Neural cell (in vitro differentiated cells): Measurements from ENCODE around the gene NDUFAF2.

Experiments
- CTCF ChIP-seq: fragments of 450-650 bp; IDR thresholded peaks from 2 replicates; pipeline ENCODE4 v1.5.1; 2014; ENCODE audit warnings: antibody characterized with exemption, mild to moderate bottlenecking, moderate library complexity; ENCODE audit not compliant: poor library complexity, severe bottlenecking
- EP300 ChIP-seq: fragments of 450-650 bp; conservative IDR thresholded peaks from 2 replicates; pipeline ENCODE4 v1.6.1; 2014; ENCODE audit warnings: antibody characterized with exemption, mild to moderate bottlenecking, moderate library complexity; ENCODE audit not compliant: poor library complexity, severe bottlenecking
- EZH2 ChIP-seq: fragments of 200-600, 300-800 bp; shearing (Covaris generic), sonication (generic); IDR thresholded peaks from 2 replicates; pipeline ENCODE4 v1.6.1; 2014; ENCODE audit warnings: antibody characterized with exemption, low read length, borderline replicate concordance, mild to moderate bottlenecking; ENCODE audit not compliant: insufficient read depth, poor library complexity, severe bottlenecking
- MXI1 ChIP-seq: fragments of 450-650 bp; conservative IDR thresholded peaks from 2 replicates; pipeline ENCODE4 v1.6.1; 2014; ENCODE audit warnings: antibody characterized with exemption, mild to moderate bottlenecking; ENCODE audit not compliant: poor library complexity, severe bottlenecking
- POLR2AphosphoS5 ChIP-seq: IDR thresholded peaks from 2 replicates; pipeline ENCODE4 v1.6.1; 2012
- RAD21 ChIP-seq: fragments of 450-650 bp; conservative IDR thresholded peaks from 2 replicates; pipeline ENCODE4 v1.6.1; 2014; ENCODE audit warnings: antibody characterized with exemption, mild to moderate bottlenecking, moderate library complexity
- REST ChIP-seq: IDR thresholded peaks from 2 replicates; pipeline ENCODE4 v1.6.1; 2012; ENCODE audit warnings: borderline replicate concordance
- SMC3 ChIP-seq: fragments of 450-650 bp; conservative IDR thresholded peaks from 2 replicates; pipeline ENCODE4 v1.6.1; 2014; ENCODE audit warnings: antibody characterized with exemption, mild to moderate bottlenecking, moderate library complexity; ENCODE audit not compliant: poor library complexity
- TAF1 ChIP-seq: IDR thresholded peaks from 2 replicates; pipeline ENCODE4 v1.6.1; 2012; ENCODE audit warnings: low read depth

GRCh38 chr5:61159836-61160235 lies 214.8 kb downstream of the NDUFAF2 start:
- TF ChIP-seq RAD21: no peak
- no peak for TF ChIP-seq EP300
- TF ChIP-seq CTCF: no peak
- TF ChIP-seq SMC3: no peak
- TF ChIP-seq EZH2: no peak
- TF ChIP-seq TAF1: no peak
- no peak for TF ChIP-seq REST
- TF ChIP-seq POLR2AphosphoS5: no peak
- no peak for TF ChIP-seq MXI1
